ENCODE data around the gene PRELID1. TPM values are rescaled to one million over a fixed set of nuclear protein-coding genes. Genes with fewer than 3 reads are reported as not detected.

The PRELID1 gene
- total RNA-seq, 4 donors from 2014 or later, result 55.1 to 58.6 (median 56.7) TPM

Other genes with a start within 250 kb of the PRELID1 start
- 1 to 10 TPM in 2 of 4 donors, not detected in 2; 1.1 TPM for gene FGFR4, start 216.9 kb upstream of the PRELID1 start, total RNA-seq
- 10 to 100 TPM; 35.2 to 52.0 (median 37.7) TPM for gene NSD1, start 170.0 kb upstream of the PRELID1 start, total RNA-seq
- gene RAB24, start 80 bp upstream of the PRELID1 start, total RNA-seq, result 10 to 100 TPM; 19.4 to 35.6 (median 26.3) TPM
- 10 to 100 TPM in 1 of 4 donors, 1 to 10 TPM in 2, under 1 TPM in 1; 0.82 to 13.0 (median 6.7) TPM for gene MXD3, start 8.1 kb downstream of the PRELID1 start, total RNA-seq
- gene LMAN2, start 47.9 kb downstream of the PRELID1 start, total RNA-seq, result 100 to 1,000 TPM in 3 of 4 donors, 10 to 100 TPM in 1; 93.6 to 158 (median 129) TPM
- gene RGS14, start 54.1 kb downstream of the PRELID1 start, total RNA-seq, result 10 to 100 TPM in 1 of 4 donors, 1 to 10 TPM in 3; 7.0 to 16.4 (median 7.5) TPM
- not detected for gene SLC34A1, start 80.6 kb downstream of the PRELID1 start, total RNA-seq
- gene PFN3, start 96.9 kb downstream of the PRELID1 start, total RNA-seq, result not detected
- 1 to 10 TPM in 1 of 4 donors, under 1 TPM in 2, not detected in 1; 0.51 to 2.0 (median 0.98) TPM for gene F12, start 105.8 kb downstream of the PRELID1 start, total RNA-seq
- gene GRK6, start 122.9 kb downstream of the PRELID1 start, total RNA-seq, result 10 to 100 TPM in 3 of 4 donors, 1 to 10 TPM in 1; 9.3 to 22.6 (median 19.7) TPM
- gene PRR7, start 143.0 kb downstream of the PRELID1 start, total RNA-seq, result 1 to 10 TPM in 2 of 4 donors, under 1 TPM in 2; 0.44 to 1.4 (median 0.90) TPM
- gene DBN1, start 169.8 kb downstream of the PRELID1 start, total RNA-seq, result 10 to 100 TPM; 25.2 to 50.9 (median 37.6) TPM
- gene PDLIM7, start 193.8 kb downstream of the PRELID1 start, total RNA-seq, result 10 to 100 TPM; 11.2 to 43.1 (median 16.6) TPM
- gene DOK3, start 206.0 kb downstream of the PRELID1 start, total RNA-seq, result 10 to 100 TPM in 3 of 4 donors, 1 to 10 TPM in 1; 8.5 to 20.6 (median 11.0) TPM
- 10 to 100 TPM; 63.0 to 70.4 (median 64.8) TPM for gene DDX41, start 213.2 kb downstream of the PRELID1 start, total RNA-seq